AG10803 (cell line): ENCODE measurements around the gene GALNT17.
"Not testable (repeated sequence)": the region's sequence is repeated elsewhere in the genome, so short reads cannot be mapped to it uniquely, and the experiment has no call there.

ENCODE experiments used
- DNase-seq: peaks from one replicate; pipeline ENCODE4 v3.0.0; 2010; ENCODE audit warnings: low read depth
- H3K4me3 ChIP-seq: 2 replicates; pipeline ENCODE4 v1.5.1; 2011; ENCODE audit warnings: mild to moderate bottlenecking, low read length, control low read depth
- TF ChIP-seq, protein P1 (sequence below): conservative IDR thresholded peaks from 2 replicates; pipeline ENCODE4 v1.5.1; 2011; ENCODE audit warnings: mild to moderate bottlenecking, low read length, control low read depth, inconsistent platforms

GALNT17 gene

DNA sequence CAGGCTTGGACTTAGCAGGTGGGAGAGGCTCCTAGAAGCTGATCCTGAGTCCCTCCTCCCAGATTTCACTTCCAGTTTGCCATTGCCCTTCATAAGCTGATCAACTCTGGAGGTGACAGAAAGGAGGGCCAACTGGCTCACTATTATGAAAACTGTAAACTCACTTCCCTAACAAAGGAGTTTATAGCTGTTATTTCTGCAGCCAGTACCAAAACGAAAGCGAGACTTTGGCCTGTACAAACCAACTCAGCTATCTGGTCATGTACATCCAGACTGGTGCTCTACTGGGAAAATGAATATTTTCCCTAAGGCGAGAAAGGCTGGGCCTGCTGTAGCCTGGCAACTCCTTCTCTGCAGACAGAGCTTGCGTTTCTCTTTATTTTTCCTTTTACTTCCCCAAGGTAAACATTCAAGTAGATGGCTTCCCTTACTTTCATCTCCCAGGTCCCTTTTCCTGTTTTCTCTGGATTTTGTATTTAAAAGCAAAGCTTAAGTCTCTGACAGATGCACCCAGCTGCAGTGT is 54.7 kb downstream of the GALNT17 start:
- DNase-seq = no peak
- TF ChIP-seq, protein P1, sequence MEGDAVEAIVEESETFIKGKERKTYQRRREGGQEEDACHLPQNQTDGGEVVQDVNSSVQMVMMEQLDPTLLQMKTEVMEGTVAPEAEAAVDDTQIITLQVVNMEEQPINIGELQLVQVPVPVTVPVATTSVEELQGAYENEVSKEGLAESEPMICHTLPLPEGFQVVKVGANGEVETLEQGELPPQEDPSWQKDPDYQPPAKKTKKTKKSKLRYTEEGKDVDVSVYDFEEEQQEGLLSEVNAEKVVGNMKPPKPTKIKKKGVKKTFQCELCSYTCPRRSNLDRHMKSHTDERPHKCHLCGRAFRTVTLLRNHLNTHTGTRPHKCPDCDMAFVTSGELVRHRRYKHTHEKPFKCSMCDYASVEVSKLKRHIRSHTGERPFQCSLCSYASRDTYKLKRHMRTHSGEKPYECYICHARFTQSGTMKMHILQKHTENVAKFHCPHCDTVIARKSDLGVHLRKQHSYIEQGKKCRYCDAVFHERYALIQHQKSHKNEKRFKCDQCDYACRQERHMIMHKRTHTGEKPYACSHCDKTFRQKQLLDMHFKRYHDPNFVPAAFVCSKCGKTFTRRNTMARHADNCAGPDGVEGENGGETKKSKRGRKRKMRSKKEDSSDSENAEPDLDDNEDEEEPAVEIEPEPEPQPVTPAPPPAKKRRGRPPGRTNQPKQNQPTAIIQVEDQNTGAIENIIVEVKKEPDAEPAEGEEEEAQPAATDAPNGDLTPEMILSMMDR = no peak
- no peak overlapping the region for H3K4me3 ChIP-seq

GRCh38 chr7:71191771-71192170 is 59.8 kb downstream of the GALNT17 start:
- no peak overlapping the region for H3K4me3 ChIP-seq
- no peak for DNase-seq
- TF ChIP-seq, protein P1 = no peak

DNA sequence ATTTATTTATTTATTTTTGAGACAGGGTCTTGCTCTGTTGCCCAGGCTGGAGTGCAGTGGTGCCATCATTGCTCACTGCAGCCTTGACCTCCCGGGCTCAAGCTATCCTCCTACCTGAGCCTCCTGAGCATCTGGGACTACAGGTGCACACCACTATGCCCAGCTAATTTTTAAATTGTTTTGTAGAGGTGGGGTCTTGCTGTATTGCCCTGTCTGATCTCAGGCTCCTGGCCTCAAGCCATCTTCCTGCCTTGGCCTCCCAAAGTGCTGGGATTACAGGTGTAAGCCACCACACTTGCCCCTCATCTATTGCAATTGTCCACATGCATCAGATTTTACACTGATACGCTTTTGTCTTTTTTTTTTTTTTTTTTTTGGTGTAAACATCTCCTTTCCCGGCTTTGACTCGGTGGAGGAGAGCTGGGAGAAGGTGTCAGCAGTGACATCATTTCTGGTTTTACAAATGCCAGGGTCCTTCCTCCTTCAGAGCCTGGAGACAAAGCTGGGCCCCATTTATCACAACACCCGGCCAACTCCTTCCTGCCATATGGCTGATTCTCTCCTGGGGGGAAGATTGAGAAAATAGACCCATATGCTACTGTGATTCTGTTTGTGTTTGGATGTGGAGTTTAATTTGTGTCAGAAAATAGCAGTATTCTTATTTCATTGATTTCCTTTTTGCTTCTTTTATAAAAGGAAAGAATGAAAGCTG is 61.3 kb downstream of the GALNT17 start:
- TF ChIP-seq, protein P1 = no peak
- DNase-seq = no peak
- H3K4me3 ChIP-seq = no peak overlapping the region

GRCh38 chr7:71198391-71198790 is 66.4 kb downstream of the GALNT17 start:
- no peak overlapping the region for H3K4me3 ChIP-seq
- no peak for DNase-seq
- TF ChIP-seq, protein P1 = no peak

DNA sequence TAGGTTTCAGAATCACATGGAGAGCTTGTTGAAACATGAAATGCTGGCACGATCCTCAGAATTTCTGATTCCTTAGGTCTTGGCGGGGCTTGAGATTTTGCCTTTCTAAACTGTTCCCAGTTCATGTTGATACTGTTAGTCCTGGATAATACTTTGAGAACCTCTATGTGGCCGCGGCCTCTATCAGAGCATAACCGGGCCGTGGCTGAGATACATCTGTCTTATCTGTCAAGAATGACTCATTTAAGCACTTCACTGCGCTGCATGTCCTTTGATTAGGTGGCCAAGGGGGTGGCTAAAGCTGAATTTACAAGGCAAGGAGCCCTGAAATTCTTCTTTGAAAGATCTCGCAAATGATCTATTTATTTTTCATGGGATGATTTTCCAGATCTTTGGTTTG is 66.9 kb downstream of the GALNT17 start:
- no peak overlapping the region for H3K4me3 ChIP-seq
- no peak for DNase-seq

DNA sequence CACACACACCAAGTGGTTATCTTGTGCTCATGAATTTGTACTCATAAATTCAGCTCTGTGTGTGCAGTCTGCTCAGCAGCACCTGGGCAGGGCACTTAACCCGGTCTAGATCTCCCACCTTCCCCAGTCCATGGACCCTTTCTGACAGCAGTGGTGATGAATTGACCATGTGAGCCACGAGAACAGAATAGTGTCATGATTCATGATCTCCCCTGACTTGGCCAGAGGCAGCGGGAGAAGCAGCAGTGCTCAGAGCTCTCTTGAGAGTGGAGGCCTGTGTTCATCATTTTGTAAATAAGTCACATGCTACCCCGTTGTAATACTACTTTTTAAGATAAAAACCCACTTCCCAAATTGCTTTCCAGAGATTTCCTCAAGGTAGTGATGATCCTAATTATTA is 74.2 kb downstream of the GALNT17 start:
- TF ChIP-seq, protein P1 = no peak
- DNase-seq = no peak
- no peak overlapping the region for H3K4me3 ChIP-seq

More for the DNA sequence above, 66.9 kb downstream of the GALNT17 start:
- TF ChIP-seq, protein P1 = no peak

- no peak overlapping the region for H3K4me3 ChIP-seq
- TF ChIP-seq, protein P1 = no peak
- no peak for DNase-seq
Measured at GRCh38 chr7:71208881-71209280, 76.9 kb downstream of the GALNT17 start.

GRCh38 chr7:71209484-71209883 is 77.5 kb downstream of the GALNT17 start:
- not testable (repeated sequence) for DNase-seq, H3K4me3 ChIP-seq
